ENCODE measurements around the gene PFN4. TPM values are rescaled to one million over a fixed set of nuclear protein-coding genes. Genes with fewer than 3 reads are reported as not detected.
A peak's percentile ranks its signal among the peaks of the same experiment; 100 is the strongest.

PFN4 gene
- total and polyA plus RNA-seq, 9 of the 15 experiments (the other 6 are each of a cell fraction or from before 2014, with no cell fraction given): 0.07 to 0.54 (median 0.31) TPM; not detected in 2

GRCh38 chr2:24111407-24111901, 11.7 kb downstream of the PFN4 start (continued):
- TF ChIP-seq HBP1 (CRISPR knock-in tag; IDR thresholded peaks at IDR 0.05): no peak
- TF ChIP-seq NUFIP1 (IDR thresholded peaks at IDR 0.05; ENCODE audit: partially characterized antibody): no peak
- no peak for TF ChIP-seq SIN3B (IDR thresholded peaks at IDR 0.05; ENCODE audit: low read depth)
- no peak for TF ChIP-seq CC2D1A (IDR thresholded peaks at IDR 0.05)
- TF ChIP-seq GATA2 (CRISPR knock-in tag; IDR thresholded peaks at IDR 0.05): no peak
- TF ChIP-seq HMBOX1 (IDR thresholded peaks at IDR 0.05): peak; percentile 30; the same call in 1 of the 2 replicates
- TF ChIP-seq POLR2A (conservative IDR thresholded peaks at IDR 0.05): no peak
- TF ChIP-seq CCAR2 (IDR thresholded peaks at IDR 0.05; ENCODE audit: low read depth, low read length): no peak
- no peak for TF ChIP-seq FOXP1 (CRISPR knock-in tag; IDR thresholded peaks at IDR 0.05)
- no peak for TF ChIP-seq ZNF778 (CRISPR knock-in tag; IDR thresholded peaks at IDR 0.05)
- TF ChIP-seq RBM15 (IDR thresholded peaks at IDR 0.05; ENCODE audit: insufficient read depth, low read length): no peak
- TF ChIP-seq ZNF644 (tag; IDR thresholded peaks at IDR 0.05; ENCODE audit: low read depth): no peak
- no peak for TF ChIP-seq MAZ (CRISPR knock-in tag; conservative IDR thresholded peaks at IDR 0.05 in 1 of 2, IDR thresholded peaks at IDR 0.05 in 1 of 2)
- 0 out of 2 replicates have a peak, but pooled peaks have one; percentile 12 for TF ChIP-seq RB1 (IDR thresholded peaks at IDR 0.05; ENCODE audit: low read depth)
- peak; percentile 91 for TF ChIP-seq C11orf30 (IDR thresholded peaks at IDR 0.05; ENCODE audit: low read depth)
- TF ChIP-seq, protein P1, sequence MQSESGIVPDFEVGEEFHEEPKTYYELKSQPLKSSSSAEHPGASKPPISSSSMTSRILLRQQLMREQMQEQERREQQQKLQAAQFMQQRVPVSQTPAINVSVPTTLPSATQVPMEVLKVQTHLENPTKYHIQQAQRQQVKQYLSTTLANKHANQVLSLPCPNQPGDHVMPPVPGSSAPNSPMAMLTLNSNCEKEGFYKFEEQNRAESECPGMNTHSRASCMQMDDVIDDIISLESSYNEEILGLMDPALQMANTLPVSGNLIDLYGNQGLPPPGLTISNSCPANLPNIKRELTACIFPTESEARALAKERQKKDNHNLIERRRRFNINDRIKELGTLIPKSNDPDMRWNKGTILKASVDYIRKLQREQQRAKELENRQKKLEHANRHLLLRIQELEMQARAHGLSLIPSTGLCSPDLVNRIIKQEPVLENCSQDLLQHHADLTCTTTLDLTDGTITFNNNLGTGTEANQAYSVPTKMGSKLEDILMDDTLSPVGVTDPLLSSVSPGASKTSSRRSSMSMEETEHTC (IDR thresholded peaks at IDR 0.05): no peak
- TF ChIP-seq ZC3H8 (IDR thresholded peaks at IDR 0.05): no peak
- no peak for TF ChIP-seq PKNOX1 (IDR thresholded peaks at IDR 0.05)
- TF ChIP-seq, protein P2, sequence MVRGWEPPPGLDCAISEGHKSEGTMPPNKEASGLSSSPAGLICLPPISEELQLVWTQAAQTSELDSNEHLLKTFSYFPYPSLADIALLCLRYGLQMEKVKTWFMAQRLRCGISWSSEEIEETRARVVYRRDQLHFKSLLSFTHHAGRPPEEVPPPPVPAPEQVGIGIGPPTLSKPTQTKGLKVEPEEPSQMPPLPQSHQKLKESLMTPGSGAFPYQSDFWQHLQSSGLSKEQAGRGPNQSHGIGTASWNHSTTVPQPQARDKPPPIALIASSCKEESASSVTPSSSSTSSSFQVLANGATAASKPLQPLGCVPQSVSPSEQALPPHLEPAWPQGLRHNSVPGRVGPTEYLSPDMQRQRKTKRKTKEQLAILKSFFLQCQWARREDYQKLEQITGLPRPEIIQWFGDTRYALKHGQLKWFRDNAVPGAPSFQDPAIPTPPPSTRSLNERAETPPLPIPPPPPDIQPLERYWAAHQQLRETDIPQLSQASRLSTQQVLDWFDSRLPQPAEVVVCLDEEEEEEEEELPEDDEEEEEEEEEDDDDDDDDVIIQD (CRISPR knock-in tag; IDR thresholded peaks at IDR 0.05): no peak
- no peak for TF ChIP-seq POLR2B (IDR thresholded peaks at IDR 0.05; ENCODE audit: low read depth, partially characterized antibody)
- no peak for TF ChIP-seq JUN (IDR thresholded peaks at IDR 0.05; ENCODE audit: borderline replicate concordance, low read depth, low read length)
- TF ChIP-seq JUN (CRISPR knock-in tag; IDR thresholded peaks at IDR 0.05; ENCODE audit: borderline replicate concordance): no peak
- TF ChIP-seq, protein P3, sequence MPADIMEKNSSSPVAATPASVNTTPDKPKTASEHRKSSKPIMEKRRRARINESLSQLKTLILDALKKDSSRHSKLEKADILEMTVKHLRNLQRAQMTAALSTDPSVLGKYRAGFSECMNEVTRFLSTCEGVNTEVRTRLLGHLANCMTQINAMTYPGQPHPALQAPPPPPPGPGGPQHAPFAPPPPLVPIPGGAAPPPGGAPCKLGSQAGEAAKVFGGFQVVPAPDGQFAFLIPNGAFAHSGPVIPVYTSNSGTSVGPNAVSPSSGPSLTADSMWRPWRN (IDR thresholded peaks at IDR 0.05; ENCODE audit: low read depth): no peak
- peak; percentile 70 for TF ChIP-seq MAFF (IDR thresholded peaks at IDR 0.05; ENCODE audit: low read length)
